Activated naive CD4-positive, alpha-beta T cell treated with anti-CD3 and anti-CD28 coated beads for 36 hours (primary cell): Measurements from ENCODE around the gene HEXA. TPM values are rescaled to one million over a fixed set of nuclear protein-coding genes. Genes with fewer than 3 reads are reported as not detected.
"Not testable (repeated sequence)": the region's sequence is repeated elsewhere in the genome, so short reads cannot be mapped to it uniquely, and the experiment has no call there.

ENCODE experiments used
- CTCF ChIA-PET: fragments of 350-600 bp; sonication (Branson Sonifier 250); formaldehyde crosslinking; loops from one replicate; lab custom pipeline; 2021; ENCODE audit warnings: antibody characterized with exemption; lab: Charles Lee
- DNase-seq: peaks from one replicate; pipeline ENCODE4 v3.0.0-alpha.2; 2020
- H3K27ac Mint-ChIP-seq: one replicate; pipeline ENCODE4 v1.8.0; 2021; ENCODE audit warnings: mild to moderate bottlenecking, mixed read lengths
- H3K27me3 Mint-ChIP-seq: one replicate; pipeline ENCODE4 v1.8.0; 2021; ENCODE audit warnings: low read depth, mixed read lengths
- H3K36me3 Mint-ChIP-seq: one replicate; pipeline ENCODE4 v1.8.0; 2021; ENCODE audit warnings: low read depth, mixed read lengths
- H3K4me1 Mint-ChIP-seq: one replicate; pipeline ENCODE4 v1.8.0; 2021; ENCODE audit warnings: low read depth, mixed read lengths
- H3K4me3 Mint-ChIP-seq: one replicate; pipeline ENCODE4 v1.8.0; 2021; ENCODE audit warnings: mild to moderate bottlenecking, moderate library complexity, mixed read lengths
- H3K9me3 Mint-ChIP-seq: one replicate; pipeline ENCODE4 v1.8.0; 2021; ENCODE audit warnings: mixed read lengths
- intact Hi-C: fragments of 100-400 bp; cut with micrococcal nuclease; formaldehyde crosslinking; loops from one replicate; pipeline ENCODE4 v1.15.1; 2023
- total RNA-seq, 2 experiments: library from RNA; stranded (reverse); gene quantifications; one replicate each; pipeline ENCODE4 v1.2.3, GENCODE V29; 2021

The HEXA gene
- total RNA-seq, 2 experiments from 2014 or later: 47.7 to 49.3 TPM

- Mint-ChIP-seq H3K27ac (no peak overlapping the region), H3K4me3 (no peak overlapping the region), H3K27me3 (peaks cover under 1% of the 10 kb centered on the region), H3K9me3 (peaks cover 2% of the 10 kb centered on the region), H3K36me3 (no peaks in the 10 kb centered on the region), H3K4me1 (no peaks in the 10 kb centered on the region)
- no peak for DNase-seq
- CTCF ChIA-PET: no interaction called here
- intact Hi-C loops: no loop called here
Measured at GRCh38 chr15:72398648-72399047, 22.8 kb upstream of the HEXA start.

DNA sequence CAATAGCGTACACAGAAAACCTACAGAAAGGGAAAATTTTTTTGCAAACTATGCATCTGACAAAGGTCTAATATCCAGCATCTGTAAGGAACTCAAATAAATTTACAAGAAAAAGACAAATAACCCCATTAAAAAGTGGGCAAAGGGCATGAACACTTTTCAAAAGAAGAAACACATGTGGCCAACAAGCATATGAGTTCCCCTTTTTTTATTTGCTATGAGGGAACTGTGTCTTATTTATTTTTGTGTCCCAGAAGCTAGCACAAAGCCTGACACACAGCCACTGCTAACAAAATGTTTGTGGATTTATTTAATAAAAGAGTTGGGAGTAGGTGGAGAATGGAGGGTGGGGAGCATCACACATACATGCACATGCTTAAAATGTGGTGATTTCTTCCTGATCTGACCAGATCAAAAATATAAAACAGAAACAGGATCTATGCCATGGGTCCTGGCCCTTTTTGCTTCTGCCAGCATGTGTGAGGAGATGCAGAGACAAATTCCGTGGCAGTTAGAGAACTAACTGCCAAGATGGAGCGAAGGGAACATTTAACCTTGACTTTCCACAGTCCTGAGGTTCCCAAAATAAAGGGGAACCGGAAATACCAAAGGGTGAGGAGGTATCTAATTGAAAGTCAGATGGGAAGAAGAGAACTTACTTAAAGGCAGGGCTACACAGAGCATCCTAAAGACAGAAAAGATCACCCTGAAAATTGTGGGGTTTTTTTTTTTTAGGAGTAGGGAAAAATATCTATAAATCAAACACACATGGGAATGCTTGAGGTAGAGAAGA is 22.2 kb upstream of the HEXA start, which contains the start of gene TMEM202:
TMEM202 (plus strand) TSS at position 510 of the 793 bp plus-strand sequence; CDS start at position 532, 22 bp downstream.
- intact Hi-C loops: no loop called here
- H3K36me3 Mint-ChIP-seq: no peaks in the 10 kb centered on the region
- no peak for DNase-seq
- no peak within 1 kb of the TSS for H3K4me3 Mint-ChIP-seq
- no peaks in the 10 kb centered on the region for H3K27me3 Mint-ChIP-seq
- H3K9me3 Mint-ChIP-seq: peaks cover 2% of the 10 kb centered on the region
- CTCF ChIA-PET: no interaction called here
- no peaks in the 10 kb centered on the region for H3K4me1 Mint-ChIP-seq
- H3K27ac Mint-ChIP-seq: no peak within 1 kb of the TSS

GRCh38 chr15:72396331-72396730 is 20.5 kb upstream of the HEXA start:
- H3K36me3 Mint-ChIP-seq, intact Hi-C loops, H3K4me3 Mint-ChIP-seq, H3K27ac Mint-ChIP-seq, CTCF ChIA-PET, H3K27me3 Mint-ChIP-seq, H3K9me3 Mint-ChIP-seq, DNase-seq, H3K4me1 Mint-ChIP-seq: not testable (repeated sequence)

DNA sequence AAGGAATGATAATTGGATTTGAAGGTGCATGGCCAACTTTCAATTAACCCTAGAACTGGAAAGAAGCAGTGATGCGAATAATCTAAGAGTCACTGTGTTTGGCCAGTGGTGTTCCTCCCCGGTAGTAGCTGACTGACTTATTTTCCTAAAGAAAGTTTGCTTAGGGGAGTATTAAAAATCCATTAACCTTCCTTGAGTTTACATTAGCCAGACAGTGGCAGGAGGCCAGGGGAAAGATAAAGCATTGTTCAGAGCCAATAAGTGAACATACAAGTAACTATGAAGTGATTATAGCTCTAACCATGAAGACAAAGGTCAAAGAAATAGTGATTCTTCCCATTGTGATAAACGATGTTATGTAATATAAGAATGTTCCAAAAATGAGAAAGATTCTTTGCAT is 13.4 kb upstream of the HEXA start:
- no peak overlapping the region for H3K4me3 Mint-ChIP-seq
- CTCF ChIA-PET: no interaction called here

GRCh38 chr15:72387741-72388140 is 11.9 kb upstream of the HEXA start:
- DNase-seq: no peak
- Mint-ChIP-seq H3K9me3 (no peaks in the 10 kb centered on the region), H3K27me3 (no peaks in the 10 kb centered on the region), H3K4me1 (no peaks in the 10 kb centered on the region), H3K27ac (no peak overlapping the region), H3K4me3 (no peak overlapping the region), H3K36me3 (no peaks in the 10 kb centered on the region)
- CTCF ChIA-PET: no interaction called here
- intact Hi-C loops: no loop called here

More for the DNA sequence above, 13.4 kb upstream of the HEXA start:
- no peaks in the 10 kb centered on the region for H3K27me3 Mint-ChIP-seq
- no peaks in the 10 kb centered on the region for H3K36me3 Mint-ChIP-seq
- H3K27ac Mint-ChIP-seq: no peak overlapping the region
- H3K9me3 Mint-ChIP-seq: no peaks in the 10 kb centered on the region
- H3K4me1 Mint-ChIP-seq: no peaks in the 10 kb centered on the region
- intact Hi-C loops: no loop called here
- DNase-seq: no peak

DNA sequence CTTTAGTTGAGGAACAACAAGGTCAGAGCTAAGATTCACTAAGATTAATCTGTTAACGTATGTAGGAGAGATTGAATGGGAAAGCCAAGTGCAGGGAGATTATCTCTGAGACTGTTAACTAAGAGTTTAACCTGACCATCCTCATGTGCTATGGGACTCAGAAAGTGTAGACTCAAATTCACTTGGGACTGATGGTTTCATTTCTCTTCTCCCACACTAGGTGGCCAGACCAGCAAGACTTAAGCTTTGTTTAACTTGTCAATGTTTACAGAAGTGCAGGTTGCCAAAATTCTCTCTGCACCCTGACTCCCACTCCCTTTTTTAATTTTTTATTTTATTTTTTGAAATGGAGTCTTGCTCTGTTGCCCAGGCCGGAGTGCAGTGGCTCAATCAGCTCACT is 6.3 kb upstream of the HEXA start:
- CTCF ChIA-PET: interaction anchor here (0.9 kb wide), 1 partner anchor 14 kb away, joined by 3 read pairs; no protein-coding TSS in a partner anchor
- H3K9me3 Mint-ChIP-seq: no peaks in the 10 kb centered on the region
- intact Hi-C loops: no loop called here
- DNase-seq: no peak
- H3K36me3 Mint-ChIP-seq: no peaks in the 10 kb centered on the region
- H3K27me3 Mint-ChIP-seq: no peaks in the 10 kb centered on the region
- H3K4me1 Mint-ChIP-seq: no peaks in the 10 kb centered on the region
- no peak overlapping the region for H3K4me3 Mint-ChIP-seq
- no peak overlapping the region for H3K27ac Mint-ChIP-seq

DNA sequence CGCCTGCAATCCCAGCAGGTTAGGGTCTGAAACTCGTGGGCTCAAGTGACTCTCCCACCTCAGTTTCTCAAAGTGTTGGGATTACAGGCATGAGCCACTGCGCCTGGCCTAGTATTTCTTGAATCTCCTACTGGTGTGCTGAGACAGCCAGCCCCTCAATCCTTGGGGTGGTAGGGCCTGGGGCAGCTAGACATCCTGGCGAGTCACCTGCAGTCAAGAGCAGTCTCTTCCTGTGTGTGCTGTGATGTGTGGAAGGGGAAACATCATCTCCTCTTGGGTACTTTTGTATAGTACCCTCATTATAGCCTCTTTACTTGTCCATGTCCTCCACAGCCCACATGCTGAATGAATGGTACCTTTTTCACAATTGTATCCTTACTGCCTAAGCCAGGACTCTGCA is 4.9 kb upstream of the HEXA start:
- no peak for DNase-seq
- intact Hi-C loops: no loop called here
- CTCF ChIA-PET: no interaction called here
- H3K36me3 Mint-ChIP-seq: peaks cover 3% of the 10 kb centered on the region
- peaks cover 10% of the 10 kb centered on the region for H3K4me1 Mint-ChIP-seq
- no peaks in the 10 kb centered on the region for H3K27me3 Mint-ChIP-seq
- no peaks in the 10 kb centered on the region for H3K9me3 Mint-ChIP-seq
- no peak overlapping the region for H3K4me3 Mint-ChIP-seq
- no peak overlapping the region for H3K27ac Mint-ChIP-seq

DNA sequence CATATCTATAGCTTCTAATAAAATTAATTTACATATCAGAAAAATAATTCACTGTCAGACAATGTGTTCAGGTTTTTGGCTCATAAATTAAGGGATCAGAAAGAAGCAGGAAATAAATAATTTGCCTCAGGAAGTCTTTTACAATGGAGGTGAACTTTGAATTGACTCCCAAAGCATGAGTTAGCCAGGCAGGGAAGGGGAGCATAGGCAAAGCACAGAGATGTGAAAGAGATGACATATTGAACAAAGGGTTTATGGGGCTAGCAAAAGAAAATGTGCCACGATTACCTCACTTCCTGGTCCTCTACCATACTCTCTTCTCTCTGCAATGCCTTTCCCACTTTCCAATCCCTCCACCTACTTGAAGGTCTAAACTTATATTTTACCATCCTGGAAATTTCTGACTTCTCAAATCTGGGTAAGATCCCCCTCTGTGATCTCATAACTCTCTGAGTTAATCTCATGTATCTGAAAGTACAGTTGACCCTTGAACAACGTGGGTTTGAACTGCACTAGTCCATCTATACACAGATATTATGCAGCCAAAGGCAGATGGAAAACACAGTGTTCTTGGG is 4.1 kb upstream of the HEXA start:
- Mint-ChIP-seq H3K9me3 (no peaks in the 10 kb centered on the region), H3K4me3 (no peak overlapping the region), H3K4me1 (peaks cover 18% of the 10 kb centered on the region), H3K27ac (no peak overlapping the region), H3K36me3 (peaks cover 5% of the 10 kb centered on the region), H3K27me3 (no peaks in the 10 kb centered on the region)
- no peak for DNase-seq
- intact Hi-C loops: loop anchor here (5.0 kb wide), 2 partner anchors 153 to 402 kb away; partner anchors contain the start of gene ADPGK
- CTCF ChIA-PET: no interaction called here

DNA sequence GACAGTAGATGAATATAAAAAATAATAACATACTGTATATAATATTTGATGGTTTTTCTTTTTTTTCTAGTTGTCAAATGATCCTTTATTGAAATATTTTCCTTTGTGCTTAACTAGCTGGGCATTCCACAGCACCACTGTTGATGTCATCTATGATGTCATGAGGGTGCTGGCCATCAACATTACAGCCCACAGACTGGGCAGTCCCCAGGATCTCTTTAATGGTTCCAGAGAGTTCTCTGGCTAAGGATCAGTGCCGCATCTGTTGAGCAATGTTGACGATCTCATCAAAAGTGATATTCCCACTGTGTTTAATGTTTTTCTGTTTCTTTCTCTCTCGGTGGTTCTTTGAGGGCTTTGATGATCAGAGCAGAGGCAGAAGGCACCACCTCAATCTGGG is 3.3 kb upstream of the HEXA start:
- intact Hi-C loops: loop anchor here (5.0 kb wide), 2 partner anchors 152 to 403 kb away; partner anchors contain the start of gene ADPGK
- H3K4me3 Mint-ChIP-seq, CTCF ChIA-PET, H3K27ac Mint-ChIP-seq, H3K36me3 Mint-ChIP-seq, H3K27me3 Mint-ChIP-seq, H3K9me3 Mint-ChIP-seq, DNase-seq: not testable (repeated sequence)
- peaks cover 25% of the 10 kb centered on the region for H3K4me1 Mint-ChIP-seq

DNA sequence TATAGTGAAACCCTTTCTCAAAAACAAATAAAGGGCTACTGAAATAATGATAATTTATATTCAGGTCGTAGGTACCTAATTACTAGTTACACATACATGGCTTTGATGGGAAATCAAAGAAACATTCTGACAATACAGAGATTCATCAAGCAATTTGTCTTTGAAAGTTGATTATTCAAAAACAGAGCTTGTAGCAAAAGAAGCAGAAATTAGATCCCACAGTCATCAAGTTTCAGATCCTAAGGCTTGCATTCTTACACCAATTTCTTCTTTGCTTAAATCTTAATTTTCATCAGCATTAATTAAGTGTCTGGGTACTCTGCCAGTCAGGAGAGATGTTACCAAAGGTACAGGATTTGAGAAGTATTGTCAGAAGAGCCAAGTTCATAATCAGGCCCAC is 1.5 kb upstream of the HEXA start:
- no peak for DNase-seq
- intact Hi-C loops: loop anchor here (2.0 to 5.0 kb wide), 3 partner anchors 150 to 405 kb away; partner anchors contain the start of genes ADPGK, MYO9A and SENP8
- no peak overlapping the region for H3K27ac Mint-ChIP-seq
- no peak overlapping the region for H3K4me3 Mint-ChIP-seq
- peaks cover 7% of the 10 kb centered on the region for H3K36me3 Mint-ChIP-seq
- H3K9me3 Mint-ChIP-seq: no peaks in the 10 kb centered on the region
- H3K4me1 Mint-ChIP-seq: peaks cover 41% of the 10 kb centered on the region
- CTCF ChIA-PET: interaction anchor here (0.6 kb wide), 1 partner anchor 787 kb away, joined by 3 read pairs; no protein-coding TSS in a partner anchor
- H3K27me3 Mint-ChIP-seq: no peaks in the 10 kb centered on the region

GRCh38 chr15:72375501-72375845 is 341 bp downstream of the HEXA start:
- intact Hi-C loops: loop anchor here (5.0 kb wide), 2 partner anchors 148 to 407 kb away; partner anchors contain the start of gene ADPGK
- no peaks in the 10 kb centered on the region for H3K27me3 Mint-ChIP-seq
- H3K4me3 Mint-ChIP-seq: peak overlapping the region; percentile 92
- DNase-seq: no peak
- CTCF ChIA-PET: interaction anchor here (0.6 to 1.6 kb wide), 4 partner anchors 10 to 149 kb away, joined by 3 to 7 read pairs (median 3); no protein-coding TSS in a partner anchor
- H3K36me3 Mint-ChIP-seq: peaks cover 14% of the 10 kb centered on the region
- no peaks in the 10 kb centered on the region for H3K9me3 Mint-ChIP-seq
- peaks cover 46% of the 10 kb centered on the region for H3K4me1 Mint-ChIP-seq
- peak overlapping the region; percentile 94 for H3K27ac Mint-ChIP-seq

- H3K4me3 Mint-ChIP-seq: no peak overlapping the region
Measured at GRCh38 chr15:72372361-72372760, 3.5 kb downstream of the HEXA start.

More at GRCh38 chr15:72372361-72372760, 3.5 kb downstream of the HEXA start:
- Mint-ChIP-seq H3K4me1 (peaks cover 61% of the 10 kb centered on the region), H3K27me3 (no peaks in the 10 kb centered on the region), H3K9me3 (no peaks in the 10 kb centered on the region), H3K36me3 (peaks cover 22% of the 10 kb centered on the region), H3K27ac (no peak overlapping the region)
- DNase-seq: no peak
- intact Hi-C loops: no loop called here
- CTCF ChIA-PET: no interaction called here
